ENCODE data around the gene KCNQ5.

KCNQ5 gene

DNA sequence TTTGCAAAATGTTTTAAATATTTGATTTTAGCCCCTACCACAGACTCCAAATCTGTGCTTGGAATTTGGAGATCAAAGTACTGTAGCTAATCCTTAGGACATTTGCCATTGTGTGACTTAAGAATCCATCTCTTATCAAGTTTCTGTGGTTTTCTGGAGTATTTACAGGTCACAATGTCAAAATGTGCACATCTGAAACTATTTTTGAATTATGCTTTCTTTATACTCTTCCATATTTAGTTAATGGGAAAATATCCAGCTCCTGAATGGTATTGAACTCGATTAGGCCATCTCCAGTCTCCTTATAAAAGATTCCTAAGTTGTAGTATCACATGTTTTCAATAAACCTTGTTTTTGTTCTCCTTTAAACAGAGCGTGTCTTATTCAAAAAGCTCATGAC, 441.0 kb downstream of the KCNQ5 start:
- no peak for DNase-seq (ENCODE audit: low read depth)

- no peak for DNase-seq (ENCODE audit: low read depth)
These were observed 442.4 kb downstream of the KCNQ5 start for GRCh38 chr6:73064266-73064665.

- no peak for DNase-seq (ENCODE audit: low read depth)
These were observed 451.4 kb downstream of the KCNQ5 start for GRCh38 chr6:73073238-73073637.

DNA sequence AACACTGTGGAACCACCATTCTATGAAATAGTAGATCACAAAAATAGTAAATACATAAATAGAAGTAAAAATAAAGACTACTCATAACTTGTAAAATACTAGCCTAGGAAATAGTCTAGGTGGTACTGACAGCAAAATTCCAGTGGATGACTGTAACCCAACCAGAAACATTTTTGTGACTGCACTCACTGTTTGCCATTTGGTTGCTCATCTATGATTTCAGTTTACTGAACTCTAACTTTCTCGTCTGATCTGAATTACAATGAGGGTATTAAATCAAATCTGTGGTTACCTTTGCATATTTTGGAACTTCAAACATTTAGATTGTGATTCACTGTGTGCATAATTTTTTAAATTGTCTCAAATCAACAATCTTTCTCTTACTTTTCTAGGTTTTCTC, 452.3 kb downstream of the KCNQ5 start:
- DNase-seq (ENCODE audit: low read depth), result no peak

- DNase-seq (ENCODE audit: low read depth), result no peak
These were observed 454.5 kb downstream of the KCNQ5 start for GRCh38 chr6:73076211-73076954.

DNA sequence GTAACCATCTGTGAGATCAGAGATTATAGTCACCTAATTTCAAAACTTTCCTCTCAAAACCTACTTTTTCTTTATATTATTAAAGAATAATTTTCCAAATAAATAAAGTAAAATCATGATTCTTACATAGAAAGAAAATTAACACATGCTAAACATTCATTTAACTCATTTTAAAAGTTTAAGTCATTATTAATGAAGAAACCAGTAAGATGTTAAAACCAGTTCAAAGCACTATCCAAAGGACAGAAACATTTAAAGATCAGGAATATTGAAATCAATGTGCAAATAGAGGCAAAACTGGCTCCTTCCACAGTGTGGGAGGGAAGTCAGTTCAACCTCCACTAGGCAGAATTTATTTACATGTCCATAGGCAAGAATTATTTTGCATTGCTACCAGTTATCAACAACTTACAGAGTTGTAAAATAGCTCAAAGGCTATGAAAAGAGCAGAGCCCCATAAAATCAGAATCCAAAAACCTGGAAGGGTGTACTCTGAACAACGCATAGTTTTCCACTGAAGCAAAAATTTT, 456.5 kb downstream of the KCNQ5 start:
- no peak for DNase-seq (ENCODE audit: low read depth)

GRCh38 chr6:73078908-73079610, 457.2 kb downstream of the KCNQ5 start:
- no peak for DNase-seq (ENCODE audit: low read depth)

DNA sequence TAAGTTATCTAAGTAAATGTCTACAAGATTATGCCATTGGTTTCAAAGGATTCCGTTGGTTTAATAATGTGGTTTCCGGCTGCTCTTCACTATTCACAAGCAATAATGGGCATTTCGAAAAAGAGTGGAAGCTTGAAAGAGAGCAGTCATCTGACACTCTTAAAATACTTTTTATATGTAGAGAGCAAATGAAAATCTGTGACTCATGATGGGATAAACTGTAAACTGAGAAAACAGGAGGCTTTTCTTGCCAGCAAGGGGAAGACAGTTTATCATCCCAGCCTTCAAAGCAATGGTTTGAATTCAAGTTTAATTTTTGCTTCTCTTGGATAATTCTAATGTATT, 457.7 kb downstream of the KCNQ5 start:
- DNase-seq (ENCODE audit: low read depth), result no peak

GRCh38 chr6:73079978-73080377, 458.1 kb downstream of the KCNQ5 start:
- no peak for DNase-seq (ENCODE audit: low read depth)

- no peak for DNase-seq (ENCODE audit: low read depth)
These were observed 460.1 kb downstream of the KCNQ5 start for GRCh38 chr6:73081955-73082354.

DNA sequence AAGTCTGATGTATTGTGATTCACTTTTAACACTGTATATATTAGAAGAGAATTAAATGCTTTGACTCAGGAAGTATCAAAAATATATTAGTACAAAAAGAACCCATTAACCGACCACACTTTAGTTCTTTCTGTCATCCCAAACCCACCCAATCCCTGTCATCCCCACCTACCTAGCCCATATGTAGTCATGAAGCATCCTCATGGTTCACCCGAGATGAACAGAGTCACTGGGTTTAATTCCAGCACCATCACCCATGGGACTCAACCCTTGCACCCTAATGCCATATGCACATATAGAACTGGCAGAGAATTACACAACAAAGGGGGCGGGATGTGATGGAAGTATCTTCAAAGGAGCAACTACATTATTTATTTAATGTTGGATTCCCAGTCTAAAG, 462.0 kb downstream of the KCNQ5 start:
- DNase-seq (ENCODE audit: low read depth), result no peak

GRCh38 chr6:73085443-73085871, 463.6 kb downstream of the KCNQ5 start:
- no peak for DNase-seq (ENCODE audit: low read depth)

DNA sequence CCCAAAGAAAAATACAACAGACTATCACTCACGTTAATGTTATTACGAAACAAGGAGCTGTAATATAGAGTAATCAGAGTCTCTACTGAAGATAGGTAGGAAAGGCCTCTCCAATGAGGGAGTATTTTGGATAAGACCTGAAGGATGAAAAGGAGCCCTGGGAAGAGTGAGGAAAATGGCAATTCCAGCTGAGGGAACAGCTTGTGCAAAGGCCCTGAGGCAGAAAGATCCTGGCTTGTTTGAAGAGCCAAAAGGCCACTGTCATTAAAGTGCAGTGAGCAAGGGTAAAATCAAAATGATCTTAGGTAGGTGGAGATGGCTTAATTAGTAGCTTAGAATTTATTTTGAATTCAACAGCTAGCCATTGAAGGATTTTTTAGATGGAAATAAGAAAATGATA, 464.9 kb downstream of the KCNQ5 start:
- no peak for DNase-seq (ENCODE audit: low read depth)

DNA sequence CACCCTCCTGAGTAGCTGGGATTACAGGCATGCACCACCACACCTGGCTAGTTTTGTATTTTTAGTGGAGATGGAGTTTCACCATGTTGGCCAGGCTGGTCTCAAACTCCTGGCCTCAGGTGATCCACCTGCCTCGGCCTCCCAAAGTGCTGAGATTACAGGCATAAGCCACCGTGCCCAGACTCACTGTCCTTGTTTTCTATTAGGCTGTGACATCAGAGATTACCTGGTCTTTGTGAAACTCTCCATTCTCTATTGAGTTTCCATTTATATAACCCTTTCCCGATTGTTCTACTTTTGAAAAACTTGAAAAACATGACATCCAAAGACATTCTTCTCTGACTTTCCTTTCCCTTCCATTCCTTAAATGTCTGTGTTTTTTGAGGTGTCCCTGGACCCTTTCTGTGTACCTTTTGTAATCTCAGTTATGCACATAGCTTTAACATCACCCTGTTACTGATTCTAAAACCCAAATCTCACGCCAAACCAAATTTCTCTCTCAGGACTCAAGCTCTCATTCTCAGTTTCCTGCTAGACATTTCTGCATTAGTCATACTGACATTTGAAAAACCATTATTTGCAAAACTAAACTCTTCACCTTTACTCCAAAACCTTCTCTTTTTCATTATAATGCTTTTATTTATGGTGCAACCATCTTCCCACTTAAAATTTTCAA, 466.4 kb downstream of the KCNQ5 start:
- no peak for DNase-seq (ENCODE audit: low read depth)

DNA sequence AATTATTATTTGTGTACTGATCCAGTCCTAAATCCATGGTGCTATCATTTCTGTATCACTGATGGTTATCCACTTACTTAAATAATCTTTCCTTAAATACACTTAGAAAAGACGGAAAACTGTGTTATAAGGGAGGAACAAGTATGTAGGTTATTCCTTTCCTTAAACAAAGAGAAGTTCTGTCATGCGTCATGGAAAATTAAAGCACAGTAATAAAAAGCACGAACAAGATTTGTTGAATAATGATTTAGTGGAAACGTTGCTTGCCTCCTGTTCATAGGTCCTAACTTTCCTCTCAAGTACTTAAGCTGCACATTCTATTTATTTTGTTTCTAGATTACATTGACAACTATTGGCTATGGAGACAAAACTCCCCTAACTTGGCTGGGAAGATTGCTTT, 483.1 kb downstream of the KCNQ5 start:
- no peak for DNase-seq (ENCODE audit: low read depth)

- DNase-seq (ENCODE audit: low read depth), result no peak
These were observed 485.2 kb downstream of the KCNQ5 start for GRCh38 chr6:73107016-73107415.

DNA sequence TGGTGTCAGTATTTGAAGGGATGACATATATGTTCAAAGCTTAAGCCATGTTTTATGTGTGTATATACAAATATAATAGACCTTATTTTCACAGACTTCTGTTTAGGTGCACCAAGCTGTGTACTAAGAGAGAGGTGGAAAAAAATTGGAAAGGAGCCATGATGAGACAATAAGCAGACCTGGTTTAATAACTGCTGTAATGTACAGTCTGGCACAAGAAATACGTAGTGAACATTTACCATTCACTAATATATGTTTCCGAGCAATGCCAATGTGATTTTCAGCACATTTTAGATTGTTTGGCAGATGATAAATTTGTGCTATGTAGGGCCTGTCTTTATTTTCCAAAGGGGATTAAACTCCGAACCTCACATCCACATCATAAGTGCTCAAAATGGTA, 487.1 kb downstream of the KCNQ5 start:
- no peak for DNase-seq (ENCODE audit: low read depth)

- DNase-seq (ENCODE audit: low read depth), result no peak
These were observed 487.8 kb downstream of the KCNQ5 start for GRCh38 chr6:73109659-73110058.

GRCh38 chr6:73116330-73116729, 494.5 kb downstream of the KCNQ5 start:
- DNase-seq (ENCODE audit: low read depth), result no peak

DNA sequence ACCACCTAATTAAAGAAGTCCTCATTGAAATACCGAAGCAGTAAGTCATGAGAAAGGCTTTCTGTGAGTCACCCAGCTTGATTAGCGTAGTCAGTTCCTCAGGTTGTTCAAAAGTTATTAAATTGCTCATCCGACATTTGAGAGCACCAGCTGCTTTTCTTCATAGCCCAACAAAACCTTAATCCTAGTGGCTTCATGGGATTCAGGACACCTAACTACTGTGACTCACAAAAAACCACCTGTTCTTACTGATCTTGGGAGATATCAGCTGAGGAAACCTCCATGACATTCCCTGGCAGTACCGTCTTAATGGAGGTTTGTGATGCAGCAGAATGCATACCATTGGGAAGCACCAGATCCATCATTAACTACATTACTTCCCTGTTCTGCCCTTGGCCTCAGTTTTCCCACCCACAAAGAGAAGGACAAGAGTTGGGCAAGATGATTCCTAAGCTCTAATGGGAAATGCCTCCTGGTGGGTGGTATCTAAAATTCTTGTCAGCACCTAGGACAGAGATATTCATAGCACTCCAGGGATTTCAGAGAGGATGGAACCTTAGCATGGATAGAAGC, 499.6 kb downstream of the KCNQ5 start:
- DNase-seq (ENCODE audit: low read depth), result no peak

DNA sequence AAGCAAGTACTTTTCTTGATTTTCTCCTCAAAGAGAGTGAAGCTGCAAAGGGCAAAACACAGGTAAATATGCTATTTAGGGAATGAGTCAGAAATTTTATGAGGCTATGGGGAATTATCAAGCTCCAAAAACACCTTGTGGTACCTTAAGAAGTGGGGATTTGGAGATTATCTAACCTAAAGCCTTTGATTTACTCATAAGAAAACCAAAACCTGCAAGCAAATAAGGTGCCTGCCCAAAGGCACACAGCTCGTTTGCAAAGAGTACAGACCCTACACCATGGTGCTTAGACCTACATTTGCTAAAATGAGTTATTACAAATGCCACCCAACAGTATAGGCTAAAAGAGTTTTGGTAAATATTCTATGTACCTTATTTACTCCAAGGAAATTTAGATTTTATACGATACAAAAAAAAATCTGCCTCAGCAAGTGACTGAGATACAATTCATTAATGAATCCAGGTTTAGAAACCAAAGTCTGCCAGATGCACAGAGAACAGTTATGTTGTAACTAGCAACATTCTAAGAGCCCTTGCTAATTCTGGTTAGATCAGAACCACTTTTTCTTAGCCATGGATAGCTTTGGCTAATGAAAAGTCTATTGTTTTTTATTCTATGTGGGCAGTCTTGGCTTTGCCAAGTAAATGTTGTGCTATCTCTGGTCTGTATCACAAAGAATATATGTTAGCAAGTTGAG, 501.9 kb downstream of the KCNQ5 start:
- DNase-seq (ENCODE audit: low read depth), result no peak
